ENCODE measurements around the gene RECQL5.

- TF ChIP-seq CTCF (IDR thresholded peaks at IDR 0.05) (no peak), POLR2A (IDR thresholded peaks at IDR 0.05) (no peak)
These were observed 45.5 kb downstream of the RECQL5 start for GRCh38 chr17:75621489-75621888.
